A673 (cell line): ENCODE data around the gene TGM4. TPM values are rescaled to one million over a fixed set of nuclear protein-coding genes. Genes with fewer than 3 reads are reported as not detected.

Experiments
- BruUV-seq: library from RNA; stranded (reverse); fragments of 400-500 nt; replicated peaks from 2 replicates; lab custom pipeline; 2021; lab: Mats Ljungman, UMichigan
- CTCF ChIA-PET: fragments of 300-600 bp; sonication (Branson Sonifier 250); formaldehyde crosslinking; loops from one replicate; lab custom pipeline; 2022; ENCODE audit warnings: antibody characterized with exemption; lab: Charles Lee
- POLR2A ChIA-PET: fragments of 300-600 bp; sonication (Branson Sonifier 250); formaldehyde crosslinking; loops from one replicate; lab custom pipeline; 2022; ENCODE audit warnings: antibody characterized with exemption; ENCODE audit not compliant: low non-redundant PET; lab: Charles Lee
- DNase-seq: peaks from one replicate; pipeline ENCODE4 v3.0.0-alpha.2; 2015; ENCODE audit warnings: low spot score
- H3K27ac ChIP-seq: fragments of 200-600 bp; sonication (generic); 2 replicates; pipeline ENCODE4 v1.5.1; 2016; ENCODE audit warnings: mixed run types, low read depth, mild to moderate bottlenecking, mixed read lengths, antibody characterized with exemption, low read length; ENCODE audit not compliant: poor library complexity, severe bottlenecking
- H3K27me3 ChIP-seq: fragments of 200-600 bp; sonication (generic); replicated peaks from 2 replicates; pipeline ENCODE4 v1.6.1; 2017; ENCODE audit warnings: mixed run types, low read depth, mild to moderate bottlenecking, mixed read lengths, antibody characterized with exemption, low read length; ENCODE audit not compliant: insufficient read depth, poor library complexity
- H3K36me3 ChIP-seq: fragments of 200-600 bp; sonication (generic); 2 replicates; pipeline ENCODE4 v1.6.1; 2016; ENCODE audit warnings: mixed run types, mild to moderate bottlenecking, mixed read lengths, antibody characterized with exemption, low read length; ENCODE audit not compliant: insufficient read depth, poor library complexity, severe bottlenecking
- H3K4me1 ChIP-seq: fragments of 200-600 bp; sonication (generic); 2 replicates; pipeline ENCODE4 v1.6.1; 2017; ENCODE audit warnings: mixed run types, mild to moderate bottlenecking, mixed read lengths, antibody characterized with exemption, low read length; ENCODE audit not compliant: insufficient read depth, poor library complexity, severe bottlenecking
- H3K4me3 ChIP-seq: fragments of 200-600 bp; sonication (generic); 2 replicates; pipeline ENCODE4 v1.5.1; 2016; ENCODE audit warnings: low read depth, mixed run types, mild to moderate bottlenecking, mixed read lengths, low read length; ENCODE audit not compliant: poor library complexity, severe bottlenecking
- H3K9me3 ChIP-seq: fragments of 200-600 bp; sonication (generic); 2 replicates; pipeline ENCODE4 v1.6.1; 2016; ENCODE audit warnings: mixed run types, low read depth, mild to moderate bottlenecking, mixed read lengths, antibody characterized with exemption, low read length; ENCODE audit not compliant: poor library complexity, severe bottlenecking
- CTCF ChIP-seq: fragments of 300-800, 200-600 bp; sonication (generic); conservative IDR thresholded peaks from 2 replicates; pipeline ENCODE4 v1.5.1; 2017; ENCODE audit warnings: low read depth, mild to moderate bottlenecking, antibody characterized with exemption, low read length, moderate library complexity, mixed read lengths
- EZH2 ChIP-seq: fragments of 200-600 bp; sonication (generic); IDR thresholded peaks from 2 replicates; pipeline ENCODE4 v1.6.1; 2017; ENCODE audit warnings: borderline replicate concordance, low read depth, mild to moderate bottlenecking, mixed read lengths, antibody characterized with exemption, low read length; ENCODE audit not compliant: poor library complexity, severe bottlenecking
- intact Hi-C: fragments of 100-400 bp; cut with micrococcal nuclease; formaldehyde crosslinking; loops from one replicate; pipeline ENCODE4 v1.10.0; 2022; ENCODE audit not compliant: unreplicated experiment
- total RNA-seq: library from RNA; stranded (reverse); gene quantifications from 2 replicates; pipeline ENCODE4 v1.2.3, GENCODE V29; 2021

Gene TGM4
- total RNA-seq, 1 experiment from 2014 or later: 0.09 TPM

GRCh38 chr3:44887101-44887500 is 12.7 kb downstream of the TGM4 start:
- Histone ChIP-seq H3K27ac (no peak overlapping the region), H3K36me3 (no peaks in the 10 kb centered on the region), H3K4me3 (no peak overlapping the region), H3K4me1 (no peaks in the 10 kb centered on the region), H3K27me3 (no peaks in the 10 kb centered on the region), H3K9me3 (no peaks in the 10 kb centered on the region)
- no TSS peak for BruUV-seq
- intact Hi-C loops: no loop called here
- ChIA-PET POLR2A (no interaction called here), CTCF (no interaction called here)
- TF ChIP-seq CTCF (no peak), EZH2 (no peak)
- no peak for DNase-seq

- Histone ChIP-seq H3K27me3 (no peaks in the 10 kb centered on the region), H3K4me1 (no peaks in the 10 kb centered on the region), H3K9me3 (no peaks in the 10 kb centered on the region), H3K4me3 (no peak overlapping the region), H3K36me3 (no peaks in the 10 kb centered on the region), H3K27ac (no peak overlapping the region)
- DNase-seq: no peak
- intact Hi-C loops: no loop called here
- ChIA-PET CTCF (interaction anchor here (0.6 kb wide), 1 partner anchor 1685 kb away, joined by 3 read pairs; no protein-coding TSS in a partner anchor), POLR2A (no interaction called here)
- BruUV-seq: no TSS peak
- TF ChIP-seq EZH2 (no peak), CTCF (no peak)
Measured at GRCh38 chr3:44890258-44890657, 15.8 kb downstream of the TGM4 start.

GRCh38 chr3:44890852-44891251 is 16.4 kb downstream of the TGM4 start:
- no peaks in the 10 kb centered on the region for H3K9me3 ChIP-seq
- CTCF ChIA-PET: interaction anchor here (0.6 kb wide), 1 partner anchor 1686 kb away, joined by 3 read pairs; no protein-coding TSS in a partner anchor
- no TSS peak for BruUV-seq
- no peaks in the 10 kb centered on the region for H3K27me3 ChIP-seq
- DNase-seq: no peak
- no peak overlapping the region for H3K27ac ChIP-seq
- TF ChIP-seq CTCF (no peak), EZH2 (no peak)
- H3K36me3 ChIP-seq: no peaks in the 10 kb centered on the region
- POLR2A ChIA-PET: no interaction called here
- no peaks in the 10 kb centered on the region for H3K4me1 ChIP-seq
- H3K4me3 ChIP-seq: no peak overlapping the region
- intact Hi-C loops: no loop called here
